HL-60 (cell line): ENCODE data around the gene SYNRG.

Source experiments
- DNase-seq, 2 experiments: peaks; one replicate each; pipeline ENCODE4 v3.0.0-alpha.2; 2010 to 2020; ENCODE audit warnings: low read depth in 1 of 2, low spot score in 1 of 2
- H3K27ac ChIP-seq: fragments of 250-450 bp; sonication (Bioruptor Pico); replicated peaks from 2 replicates; pipeline ENCODE4 v1.5.1; 2020; ENCODE audit warnings: mild to moderate bottlenecking, moderate library complexity
- H3K27me3 ChIP-seq: fragments of 250-450 bp; sonication (Bioruptor Pico); 2 replicates; pipeline ENCODE4 v1.5.1; 2021; ENCODE audit warnings: mild to moderate bottlenecking, moderate library complexity; ENCODE audit not compliant: insufficient read depth, poor library complexity, severe bottlenecking
- H3K4me3 ChIP-seq: replicated peaks from 2 replicates; pipeline ENCODE4 v1.5.1; 2011; ENCODE audit warnings: mild to moderate bottlenecking, control low read depth, low read length; ENCODE audit not compliant: insufficient read depth
- GABPA ChIP-seq: IDR thresholded peaks from 2 replicates; pipeline ENCODE4 v1.6.1; 2012; ENCODE audit warnings: low read depth
- POLR2AphosphoS5 ChIP-seq: IDR thresholded peaks from 2 replicates; pipeline ENCODE4 v1.6.1; 2012; ENCODE audit warnings: low read depth
- REST ChIP-seq: IDR thresholded peaks from 2 replicates; pipeline ENCODE4 v1.6.1; 2012; ENCODE audit warnings: low read depth; ENCODE audit not compliant: insufficient replicate concordance
- SPI1 ChIP-seq: IDR thresholded peaks from 2 replicates; pipeline ENCODE4 v1.6.1; 2012; ENCODE audit warnings: low read depth, mild to moderate bottlenecking, borderline replicate concordance
- TF ChIP-seq, protein P1 (sequence below): IDR thresholded peaks from one replicate; pipeline ENCODE4 v1.5.1; 2011; ENCODE audit warnings: low read length, control low read depth, inconsistent platforms; ENCODE audit not compliant: insufficient read depth

The SYNRG gene

GRCh38 chr17:37567137-37567536 lies 42.1 kb downstream of the SYNRG start:
- no peak for DNase-seq
- Histone ChIP-seq H3K27ac (no peak overlapping the region), H3K4me3 (no peak overlapping the region), H3K27me3 (no peaks in the 10 kb centered on the region)
- TF ChIP-seq, protein P1, sequence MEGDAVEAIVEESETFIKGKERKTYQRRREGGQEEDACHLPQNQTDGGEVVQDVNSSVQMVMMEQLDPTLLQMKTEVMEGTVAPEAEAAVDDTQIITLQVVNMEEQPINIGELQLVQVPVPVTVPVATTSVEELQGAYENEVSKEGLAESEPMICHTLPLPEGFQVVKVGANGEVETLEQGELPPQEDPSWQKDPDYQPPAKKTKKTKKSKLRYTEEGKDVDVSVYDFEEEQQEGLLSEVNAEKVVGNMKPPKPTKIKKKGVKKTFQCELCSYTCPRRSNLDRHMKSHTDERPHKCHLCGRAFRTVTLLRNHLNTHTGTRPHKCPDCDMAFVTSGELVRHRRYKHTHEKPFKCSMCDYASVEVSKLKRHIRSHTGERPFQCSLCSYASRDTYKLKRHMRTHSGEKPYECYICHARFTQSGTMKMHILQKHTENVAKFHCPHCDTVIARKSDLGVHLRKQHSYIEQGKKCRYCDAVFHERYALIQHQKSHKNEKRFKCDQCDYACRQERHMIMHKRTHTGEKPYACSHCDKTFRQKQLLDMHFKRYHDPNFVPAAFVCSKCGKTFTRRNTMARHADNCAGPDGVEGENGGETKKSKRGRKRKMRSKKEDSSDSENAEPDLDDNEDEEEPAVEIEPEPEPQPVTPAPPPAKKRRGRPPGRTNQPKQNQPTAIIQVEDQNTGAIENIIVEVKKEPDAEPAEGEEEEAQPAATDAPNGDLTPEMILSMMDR: no peak
- TF ChIP-seq POLR2AphosphoS5: no peak
- TF ChIP-seq SPI1: no peak
- TF ChIP-seq GABPA: no peak
- no peak for TF ChIP-seq REST

- DNase-seq: no peak
- H3K27me3 ChIP-seq: no peaks in the 10 kb centered on the region
- no peak overlapping the region for H3K27ac ChIP-seq
- TF ChIP-seq, protein P1: no peak
- TF ChIP-seq POLR2AphosphoS5: no peak
- TF ChIP-seq SPI1: no peak
- no peak for TF ChIP-seq GABPA
- TF ChIP-seq REST: no peak
- H3K4me3 ChIP-seq: no peak overlapping the region
Measured at GRCh38 chr17:37564252-37564651, 45.0 kb downstream of the SYNRG start.

GRCh38 chr17:37562016-37562745 lies 47.0 kb downstream of the SYNRG start:
- H3K4me3 ChIP-seq: no peak overlapping the region
- TF ChIP-seq GABPA (no peak), POLR2AphosphoS5 (no peak), SPI1 (no peak), REST (no peak)
- TF ChIP-seq, protein P1: no peak
- no peak overlapping the region for H3K27ac ChIP-seq
- DNase-seq: no peak
- H3K27me3 ChIP-seq: no peaks in the 10 kb centered on the region
